Measurements from ENCODE around the gene ZNF234. TPM values are rescaled to one million over a fixed set of nuclear protein-coding genes. Genes with fewer than 3 reads are reported as not detected.

The ZNF234 gene
- 1 to 10 TPM; 7.2 to 7.4 TPM for total RNA-seq

- Mint-ChIP-seq H3K9me3 (peaks cover 13% of the 10 kb centered on the region), H3K27me3 (no peaks in the 10 kb centered on the region), H3K4me1 (ENCODE audit: low read depth) (peaks cover 15% of the 10 kb centered on the region), H3K4me3 (peak within 1 kb of the TSS; percentile 88), H3K27ac (peak within 1 kb of the TSS; percentile 95), H3K36me3 (ENCODE audit: low read depth) (peaks cover 31% of the 10 kb centered on the region)
- DNase-seq (peak; percentile 74), ATAC-seq (peak; percentile 83)
- POLR2A ChIA-PET, result interaction anchor here (0.6 to 1.5 kb wide), 4 partner anchors 9 to 24 kb away, joined by 3 to 8 read pairs (median 6); partner anchors contain the start of gene ZNF226
- intact Hi-C loops (cut with micrococcal nuclease), result no loop called here
- TF ChIP-seq CTCF (IDR thresholded peaks at IDR 0.05), result no peak
- CTCF ChIA-PET, result interaction anchor here (1.2 kb wide), 1 partner anchor 27 kb away, joined by 3 read pairs; no protein-coding TSS in a partner anchor
These were observed at the start of gene ZNF234 for GRCh38 chr19:44141191-44142058. TSS of gene ZNF234 (plus strand) at chr19:44141554. CDS start at chr19:44144633, 3,079 bp downstream.

GRCh38 chr19:44092108-44092507, 49.2 kb upstream of the ZNF234 start:
- ATAC-seq, result no peak
- H3K9me3 Mint-ChIP-seq, result no peaks in the 10 kb centered on the region
- CTCF ChIA-PET, result no interaction called here
- peaks cover 13% of the 10 kb centered on the region for H3K36me3 Mint-ChIP-seq (ENCODE audit: low read depth)
- intact Hi-C loops (cut with micrococcal nuclease), result no loop called here
- no peak overlapping the region for H3K4me3 Mint-ChIP-seq
- H3K4me1 Mint-ChIP-seq (ENCODE audit: low read depth), result peaks cover 9% of the 10 kb centered on the region
- TF ChIP-seq CTCF (IDR thresholded peaks at IDR 0.05), result no peak
- no peak overlapping the region for H3K27ac Mint-ChIP-seq
- H3K27me3 Mint-ChIP-seq, result no peaks in the 10 kb centered on the region
- POLR2A ChIA-PET, result no interaction called here
- no peak for DNase-seq

- ATAC-seq (peak; percentile 88), DNase-seq (peak; percentile 91)
- peak within 1 kb of the TSS; percentile 95 for H3K27ac Mint-ChIP-seq
- peaks cover 15% of the 10 kb centered on the region for H3K4me1 Mint-ChIP-seq (ENCODE audit: low read depth)
- H3K36me3 Mint-ChIP-seq (ENCODE audit: low read depth), result peaks cover 26% of the 10 kb centered on the region
- ChIA-PET POLR2A (interaction anchor here (1.1 to 1.8 kb wide), 3 partner anchors 18 to 159 kb away, joined by 3 to 5 read pairs (median 3); partner anchors contain the start of gene ZNF45), CTCF (interaction anchor here (0.8 to 1.8 kb wide), 2 partner anchors 20 to 211 kb away, joined by 4 to 5 read pairs; partner anchors contain the start of gene ZNF235)
- intact Hi-C loops (cut with micrococcal nuclease), result no loop called here
- no peak for TF ChIP-seq CTCF (IDR thresholded peaks at IDR 0.05)
- no peaks in the 10 kb centered on the region for H3K27me3 Mint-ChIP-seq
- H3K9me3 Mint-ChIP-seq, result no peaks in the 10 kb centered on the region
- peak within 1 kb of the TSS; percentile 99 for H3K4me3 Mint-ChIP-seq
These were observed 47.2 kb upstream of the ZNF234 start, which contains the start of gene ZNF224 for GRCh38 chr19:44093931-44094765. TSS of gene ZNF224 (plus strand) at chr19:44094361. CDS start at chr19:44097874, 3,513 bp downstream.

GRCh38 chr19:44107751-44108150, 33.6 kb upstream of the ZNF234 start:
- no peak overlapping the region for H3K27ac Mint-ChIP-seq
- H3K27me3 Mint-ChIP-seq, result no peaks in the 10 kb centered on the region
- H3K9me3 Mint-ChIP-seq, result peaks cover 51% of the 10 kb centered on the region
- intact Hi-C loops (cut with micrococcal nuclease), result no loop called here
- ChIA-PET POLR2A (no interaction called here), CTCF (no interaction called here)
- TF ChIP-seq CTCF (IDR thresholded peaks at IDR 0.05), result no peak
- DNase-seq (no peak), ATAC-seq (no peak)
- no peak overlapping the region for H3K4me3 Mint-ChIP-seq
- H3K4me1 Mint-ChIP-seq (ENCODE audit: low read depth), result peaks cover 6% of the 10 kb centered on the region
- peaks cover 74% of the 10 kb centered on the region for H3K36me3 Mint-ChIP-seq (ENCODE audit: low read depth)
